Lung (tissue), 12 donors: Measurements from ENCODE around the gene KRT6B. TPM values are rescaled to one million over a fixed set of nuclear protein-coding genes. Genes with fewer than 3 reads are reported as not detected.

Experiments used
- ATAC-seq: fragments of 200-7000 bp; cut with Tn5 transposase; one replicate; pipeline ENCODE4 v1.9.1; 2020; ENCODE audit warnings: moderate number of reproducible peaks; ENCODE audit not compliant: insufficient read depth, low FRiP score
- DNase-seq, 3 donors: peaks; one replicate each; pipeline ENCODE4 v3.0.0-alpha.2; 2013 to 2017
- H3K27ac ChIP-seq, 2 donors: one replicate each; pipeline ENCODE4 v1.5.1; 2013; ENCODE audit warnings: mild to moderate bottlenecking in 2 of 2, moderate library complexity in 2 of 2, control low read depth in 1 of 2, inconsistent platforms in 1 of 2, low read depth in 1 of 2, low read length in 1 of 2
- H3K27me3 ChIP-seq, 3 donors: one replicate each; pipeline ENCODE4 v1.5.1; 2013; ENCODE audit warnings: low read length in 2 of 3; ENCODE audit not compliant: control insufficient read depth in 3 of 3, insufficient read depth in 3 of 3
- H3K36me3 ChIP-seq, 4 donors: one replicate each; pipeline ENCODE4 v1.5.1; 2013; ENCODE audit warnings: low read length in 4 of 4, mild to moderate bottlenecking in 1 of 4, moderate library complexity in 1 of 4; ENCODE audit not compliant: control insufficient read depth in 4 of 4, insufficient read depth in 4 of 4
- H3K4me1 ChIP-seq, 5 donors: one replicate each; pipeline ENCODE4 v1.5.1; 2013; ENCODE audit warnings: low read length in 5 of 5, mild to moderate bottlenecking in 2 of 5, moderate library complexity in 1 of 5; ENCODE audit not compliant: control insufficient read depth in 5 of 5, insufficient read depth in 5 of 5
- H3K4me3 ChIP-seq: one replicate; pipeline ENCODE4 v1.5.1; 2013; ENCODE audit warnings: mild to moderate bottlenecking, control low read depth, moderate library complexity
- H3K9ac ChIP-seq, 2 donors: one replicate each; pipeline ENCODE4 v1.5.1; 2013; ENCODE audit warnings: low read length in 2 of 2, control low read depth in 1 of 2; ENCODE audit not compliant: insufficient read depth in 1 of 2
- H3K9me3 ChIP-seq, 4 donors: one replicate each; pipeline ENCODE4 v1.5.1; 2013; ENCODE audit warnings: low read length in 3 of 4, mild to moderate bottlenecking in 1 of 4, moderate library complexity in 1 of 4; ENCODE audit not compliant: control insufficient read depth in 4 of 4, insufficient read depth in 3 of 4
- CTCF ChIP-seq: IDR thresholded peaks from 2 replicates; pipeline ENCODE4 v1.5.1; 2012; ENCODE audit warnings: mild to moderate bottlenecking; ENCODE audit errors: control extremely low read depth, extremely low read depth
- WGBS, 2 donors: extraction: QIAGEN DNeasy Blood & Tissue Kit; methylation state at CpG; one replicate each; pipeline ENCODE4 v1.1.7; 2013; 5-methylcytosine and 5-hydroxymethylcytosine counted together
- polyA plus RNA-seq, 2 donors: library from polyadenylated mRNA; stranded (reverse); fragments of 200-250 nt; gene quantifications; one replicate each; pipeline ENCODE4 v1.2.1, GENCODE V29; 2013
- total RNA-seq, 2 donors: library from RNA; depleted of rRNA in 1 of 2; stranded (reverse); fragments of >200 nt in 1 of 2; gene quantifications; one replicate each; pipeline ENCODE4 v1.2.1, GENCODE V29; 2014 to 2021
- donor health status: control.
- donor health status: control.
- donor health status: Bipolar disorder and iron deficiency.
- donor health status: healthy.
- donor health status: DM: yes; HTN: yes; CAD: no.

KRT6B gene
- total and polyA plus RNA-seq, 4 donors, result 0.06 to 0.63 (median 0.25) TPM; not detected in 1

- Histone ChIP-seq H3K4me1 (no peaks in the 10 kb centered on the region), H3K27me3 (peaks cover 0 to 3% (median 0%) of the 10 kb centered on the region in 3 donors), H3K4me3 (no peak overlapping the region), H3K36me3 (no peaks in the 10 kb centered on the region), H3K27ac (no peak overlapping the region), H3K9ac (no peak overlapping the region), H3K9me3 (no peaks in the 10 kb centered on the region)
- ATAC-seq (no peak), DNase-seq (no peak)
- 51 to 68% methylated on average over 3 of the region's 3 CpGs for WGBS, 2 donors
- no peak for TF ChIP-seq CTCF
These were observed 6.1 kb downstream of the KRT6B start for GRCh38 chr12:52445876-52446275.

- ATAC-seq (no peak), DNase-seq (no peak)
- H3K27ac ChIP-seq, result no peak overlapping the region
- H3K9me3 ChIP-seq, result no peaks in the 10 kb centered on the region
- no peaks in the 10 kb centered on the region for H3K36me3 ChIP-seq
- H3K4me1 ChIP-seq, result no peaks in the 10 kb centered on the region
- H3K27me3 ChIP-seq, result peaks cover 0 to 3% (median 0%) of the 10 kb centered on the region in 3 donors
- WGBS, 2 donors, result 57 to 81% methylated on average over 10 of the region's 10 CpGs
- no peak for TF ChIP-seq CTCF
- no peak overlapping the region for H3K4me3 ChIP-seq
- no peak overlapping the region for H3K9ac ChIP-seq
These were observed 7.0 kb downstream of the KRT6B start for GRCh38 chr12:52444647-52445595.

GRCh38 chr12:52443966-52444365 lies 8.0 kb downstream of the KRT6B start:
- Histone ChIP-seq H3K36me3 (no peaks in the 10 kb centered on the region), H3K9ac (no peak overlapping the region), H3K9me3 (no peaks in the 10 kb centered on the region), H3K27me3 (peaks cover 0 to 3% (median 0%) of the 10 kb centered on the region in 3 donors), H3K27ac (no peak overlapping the region), H3K4me3 (no peak overlapping the region), H3K4me1 (no peaks in the 10 kb centered on the region)
- ATAC-seq, result no peak
- no peak for DNase-seq
- WGBS, 2 donors, result 85 to 92% methylated on average over 3 of the region's 3 CpGs
- no peak for TF ChIP-seq CTCF
